Measurements from ENCODE around the gene BICC1.

The BICC1 gene

GRCh38 chr10:58515291-58515941, 2.7 kb downstream of the BICC1 start:
- no peak for DNase-seq

GRCh38 chr10:58516119-58516518, 3.4 kb downstream of the BICC1 start:
- no peak for DNase-seq

GRCh38 chr10:58516671-58517070, 4.0 kb downstream of the BICC1 start:
- no peak for DNase-seq

GRCh38 chr10:58517081-58517480, 4.4 kb downstream of the BICC1 start:
- no peak for DNase-seq

- DNase-seq = no peak
Measured at GRCh38 chr10:58517491-58518355, 5.1 kb downstream of the BICC1 start.

- DNase-seq = no peak
Measured at GRCh38 chr10:58518775-58519174, 6.1 kb downstream of the BICC1 start.

GRCh38 chr10:58529077-58529728, 16.5 kb downstream of the BICC1 start:
- no peak for DNase-seq

GRCh38 chr10:58531084-58531695, 18.5 kb downstream of the BICC1 start:
- DNase-seq = peak in 1 of 2 experiments; percentile 34

GRCh38 chr10:58535311-58535710, 22.6 kb downstream of the BICC1 start:
- DNase-seq = no peak

- DNase-seq = no peak
Measured at GRCh38 chr10:58543141-58543540, 30.5 kb downstream of the BICC1 start.

- no peak for DNase-seq
Measured at GRCh38 chr10:58544135-58544534, 31.5 kb downstream of the BICC1 start.

- DNase-seq = no peak
Measured at GRCh38 chr10:58545427-58545826, 32.8 kb downstream of the BICC1 start.

GRCh38 chr10:58546137-58546536, 33.5 kb downstream of the BICC1 start:
- DNase-seq = no peak

GRCh38 chr10:58546722-58547445, 34.2 kb downstream of the BICC1 start:
- no peak for DNase-seq

GRCh38 chr10:58547963-58548362, 35.3 kb downstream of the BICC1 start:
- DNase-seq = no peak

GRCh38 chr10:58554316-58554715, 41.6 kb downstream of the BICC1 start:
- no peak for DNase-seq

- DNase-seq = no peak
Measured at GRCh38 chr10:58555170-58555929, 42.7 kb downstream of the BICC1 start.

GRCh38 chr10:58555930-58556311, 43.2 kb downstream of the BICC1 start:
- DNase-seq = no peak

- DNase-seq = no peak
Measured at GRCh38 chr10:58556516-58557165, 44.0 kb downstream of the BICC1 start.

- no peak for DNase-seq
Measured at GRCh38 chr10:58557714-58558113, 45.0 kb downstream of the BICC1 start.

- no peak for DNase-seq
Measured at GRCh38 chr10:58560068-58560467, 47.4 kb downstream of the BICC1 start.
